Choroid plexus epithelial cell (primary cell): Measurements from ENCODE around the gene VIPR1.

Experiments
- DNase-seq: peaks from one replicate; pipeline ENCODE4 v3.0.0-alpha.2; 2010; ENCODE audit warnings: low read depth
- H3K4me3 ChIP-seq: 2 replicates; pipeline ENCODE4 v1.5.1; 2011; ENCODE audit warnings: low read depth, mild to moderate bottlenecking, control low read depth, low read length, moderate library complexity
- CTCF ChIP-seq: conservative IDR thresholded peaks from 2 replicates; pipeline ENCODE4 v1.5.1; 2011; ENCODE audit warnings: low read depth, mild to moderate bottlenecking, control low read depth, inconsistent platforms, low read length, moderate library complexity

Gene VIPR1

DNA sequence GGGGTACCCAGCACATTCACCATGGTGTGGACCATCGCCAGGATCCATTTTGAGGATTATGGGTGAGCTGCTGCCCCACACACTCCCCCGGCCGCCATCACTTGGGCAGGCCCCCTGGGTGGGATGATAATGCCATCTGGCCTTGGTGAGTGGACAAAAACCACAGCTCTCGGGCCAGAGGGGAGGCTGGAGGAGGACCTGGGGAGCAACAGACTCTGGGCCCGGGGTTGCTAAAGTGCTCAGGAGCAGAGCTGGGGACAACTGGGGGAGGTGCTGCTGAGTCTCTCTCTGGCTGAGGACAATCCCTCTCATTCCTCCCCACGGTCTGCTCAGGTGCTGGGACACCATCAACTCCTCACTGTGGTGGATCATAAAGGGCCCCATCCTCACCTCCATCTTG is 29.0 kb downstream of the VIPR1 start:
- H3K4me3 ChIP-seq: no peak overlapping the region
- DNase-seq: no peak
- no peak for TF ChIP-seq CTCF

DNA sequence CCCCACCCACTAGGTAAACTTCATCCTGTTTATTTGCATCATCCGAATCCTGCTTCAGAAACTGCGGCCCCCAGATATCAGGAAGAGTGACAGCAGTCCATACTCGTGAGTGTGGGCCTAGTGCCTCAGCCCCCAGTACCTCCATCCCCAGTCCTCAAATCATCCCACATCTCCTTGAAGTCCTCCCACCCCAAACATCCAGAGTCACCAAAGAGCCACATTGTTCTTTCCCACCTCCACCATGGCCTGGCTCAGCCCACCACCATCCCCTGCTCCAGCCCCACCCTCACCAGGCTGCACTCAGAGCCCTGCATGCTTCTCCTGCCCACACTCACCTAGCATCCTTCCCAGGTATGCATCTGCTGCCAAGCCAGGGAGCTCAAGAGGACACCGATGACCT is 29.8 kb downstream of the VIPR1 start:
- no peak overlapping the region for H3K4me3 ChIP-seq
- no peak for DNase-seq
- TF ChIP-seq CTCF: no peak

- no peak overlapping the region for H3K4me3 ChIP-seq
- TF ChIP-seq CTCF: no peak
- no peak for DNase-seq
Measured at GRCh38 chr3:42533161-42533897, 30.9 kb downstream of the VIPR1 start.

DNA sequence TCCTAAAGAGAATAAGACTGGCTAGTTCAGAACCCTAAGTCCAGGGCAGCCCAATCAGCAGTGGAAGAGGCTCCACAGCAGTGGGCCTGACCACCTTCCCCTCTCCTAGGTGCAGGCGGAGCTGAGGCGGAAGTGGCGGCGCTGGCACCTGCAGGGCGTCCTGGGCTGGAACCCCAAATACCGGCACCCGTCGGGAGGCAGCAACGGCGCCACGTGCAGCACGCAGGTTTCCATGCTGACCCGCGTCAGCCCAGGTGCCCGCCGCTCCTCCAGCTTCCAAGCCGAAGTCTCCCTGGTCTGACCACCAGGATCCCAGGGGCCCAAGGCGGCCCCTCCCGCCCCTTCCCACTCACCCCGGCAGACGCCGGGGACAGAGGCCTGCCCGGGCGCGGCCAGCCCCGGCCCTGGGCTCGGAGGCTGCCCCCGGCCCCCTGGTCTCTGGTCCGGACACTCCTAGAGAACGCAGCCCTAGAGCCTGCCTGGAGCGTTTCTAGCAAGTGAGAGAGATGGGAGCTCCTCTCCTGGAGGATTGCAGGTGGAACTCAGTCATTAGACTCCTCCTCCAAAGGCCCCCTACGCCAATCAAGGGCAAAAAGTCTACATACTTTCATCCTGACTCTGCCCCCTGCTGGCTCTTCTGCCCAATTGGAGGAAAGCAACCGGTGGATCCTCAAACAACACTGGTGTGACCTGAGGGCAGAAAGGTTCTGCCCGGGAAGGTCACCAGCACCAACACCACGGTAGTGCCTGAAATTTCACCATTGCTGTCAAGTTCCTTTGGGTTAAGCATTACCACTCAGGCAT is 33.7 kb downstream of the VIPR1 start:
- H3K4me3 ChIP-seq: no peak overlapping the region
- DNase-seq: peak; percentile 45
- TF ChIP-seq CTCF: peak; percentile 71

- H3K4me3 ChIP-seq: no peak overlapping the region
- no peak for DNase-seq
- no peak for TF ChIP-seq CTCF
Measured at GRCh38 chr3:42537350-42537749, 34.9 kb downstream of the VIPR1 start.

- peak; percentile 23 for DNase-seq
- peak; percentile 74 for TF ChIP-seq CTCF
- H3K4me3 ChIP-seq: no peak overlapping the region
Measured at GRCh38 chr3:42539871-42540714, 37.6 kb downstream of the VIPR1 start.
